ENCODE data around the gene DYNC1LI2. TPM values are rescaled to one million over a fixed set of nuclear protein-coding genes. Genes with fewer than 3 reads are reported as not detected.
"Not testable (repeated sequence)": the region's sequence is repeated elsewhere in the genome, so short reads cannot be mapped to it uniquely, and the experiment has no call there.

The DYNC1LI2 gene
- 10 to 100 TPM; 71.6 to 81.0 TPM for total RNA-seq

GRCh38 chr16:66751303-66751991, at the start of gene DYNC1LI2:
Gene DYNC1LI2, minus strand, starts transcription at chr16:66751609. Its CDS starts 18 bp downstream, at chr16:66751591.
- peaks cover 28% of the 10 kb centered on the region for H3K36me3 Mint-ChIP-seq
- peaks cover 24% of the 10 kb centered on the region for H3K27me3 Mint-ChIP-seq
- peak within 1 kb of the TSS; percentile 86 for H3K27ac Mint-ChIP-seq
- CTCF ChIA-PET, result interaction anchor here (0.6 to 6.9 kb wide), 23 partner anchors 10 to 578 kb away, joined by 3 to 50 read pairs (median 5); partner anchors contain the start of genes CMTM4, NAE1 and PDP2
- peaks cover 46% of the 10 kb centered on the region for H3K4me1 Mint-ChIP-seq
- no peaks in the 10 kb centered on the region for H3K9me3 Mint-ChIP-seq (ENCODE audit: low read depth)
- H3K4me3 Mint-ChIP-seq, result peak within 1 kb of the TSS; percentile 85
- DNase-seq, result peak; percentile 86
- ATAC-seq, result peak; percentile 87

GRCh38 chr16:66800856-66801255, 49.4 kb upstream of the DYNC1LI2 start:
- Mint-ChIP-seq H3K9me3 (ENCODE audit: low read depth) (no peaks in the 10 kb centered on the region), H3K27me3 (no peaks in the 10 kb centered on the region), H3K36me3 (peaks cover 24% of the 10 kb centered on the region), H3K4me1 (no peaks in the 10 kb centered on the region), H3K27ac (no peak overlapping the region), H3K4me3 (no peak overlapping the region)
- CTCF ChIA-PET, result no interaction called here
- DNase-seq, result no peak
- no peak for ATAC-seq

GRCh38 chr16:66798161-66798560, 46.8 kb upstream of the DYNC1LI2 start:
- CTCF ChIA-PET, result no interaction called here
- Mint-ChIP-seq H3K9me3 (ENCODE audit: low read depth) (no peaks in the 10 kb centered on the region), H3K4me1 (no peaks in the 10 kb centered on the region), H3K27ac (no peak overlapping the region), H3K36me3 (peaks cover 4% of the 10 kb centered on the region), H3K27me3 (no peaks in the 10 kb centered on the region), H3K4me3 (no peak overlapping the region)
- DNase-seq (no peak), ATAC-seq (no peak)

- CTCF ChIA-PET, ATAC-seq: not testable (repeated sequence)
Measured at GRCh38 chr16:66793984-66794383, 42.6 kb upstream of the DYNC1LI2 start.

GRCh38 chr16:66790130-66790733, 38.8 kb upstream of the DYNC1LI2 start:
- CTCF ChIA-PET, result no interaction called here
- no peak overlapping the region for H3K27ac Mint-ChIP-seq
- no peak overlapping the region for H3K4me3 Mint-ChIP-seq
- no peak for ATAC-seq
- no peaks in the 10 kb centered on the region for H3K36me3 Mint-ChIP-seq
- peaks cover 7% of the 10 kb centered on the region for H3K27me3 Mint-ChIP-seq
- H3K9me3 Mint-ChIP-seq (ENCODE audit: low read depth), result no peaks in the 10 kb centered on the region
- DNase-seq, result no peak
- H3K4me1 Mint-ChIP-seq, result no peaks in the 10 kb centered on the region

More at GRCh38 chr16:66793984-66794383, 42.6 kb upstream of the DYNC1LI2 start:
- not testable (repeated sequence) for H3K27me3 Mint-ChIP-seq; H3K36me3 Mint-ChIP-seq; H3K4me3 Mint-ChIP-seq; H3K4me1 Mint-ChIP-seq; DNase-seq; H3K9me3 Mint-ChIP-seq (ENCODE audit: low read depth); H3K27ac Mint-ChIP-seq

- Mint-ChIP-seq H3K4me1 (no peaks in the 10 kb centered on the region), H3K27ac (no peak overlapping the region), H3K27me3 (peaks cover 6% of the 10 kb centered on the region), H3K36me3 (no peaks in the 10 kb centered on the region), H3K9me3 (ENCODE audit: low read depth) (no peaks in the 10 kb centered on the region), H3K4me3 (no peak overlapping the region)
- DNase-seq (no peak), ATAC-seq (no peak)
- CTCF ChIA-PET, result no interaction called here
Measured at GRCh38 chr16:66787427-66787826, 36.0 kb upstream of the DYNC1LI2 start.

- ATAC-seq, result no peak
- Mint-ChIP-seq H3K4me1 (no peaks in the 10 kb centered on the region), H3K27ac (no peak overlapping the region), H3K4me3 (no peak overlapping the region), H3K27me3 (peaks cover 4% of the 10 kb centered on the region), H3K36me3 (no peaks in the 10 kb centered on the region), H3K9me3 (ENCODE audit: low read depth) (no peaks in the 10 kb centered on the region)
- CTCF ChIA-PET, result no interaction called here
- DNase-seq, result no peak
Measured at GRCh38 chr16:66786551-66786950, 35.1 kb upstream of the DYNC1LI2 start.

GRCh38 chr16:66776457-66776856, 25.0 kb upstream of the DYNC1LI2 start:
- no peaks in the 10 kb centered on the region for H3K4me1 Mint-ChIP-seq
- no peaks in the 10 kb centered on the region for H3K36me3 Mint-ChIP-seq
- no peak overlapping the region for H3K27ac Mint-ChIP-seq
- no peaks in the 10 kb centered on the region for H3K9me3 Mint-ChIP-seq (ENCODE audit: low read depth)
- CTCF ChIA-PET, result interaction anchor here (0.9 to 1.7 kb wide), 2 partner anchors 14 to 92 kb away, joined by 3 to 6 read pairs; no protein-coding TSS in a partner anchor
- ATAC-seq, result no peak
- no peaks in the 10 kb centered on the region for H3K27me3 Mint-ChIP-seq
- no peak overlapping the region for H3K4me3 Mint-ChIP-seq
- DNase-seq, result no peak

- H3K9me3 Mint-ChIP-seq (ENCODE audit: low read depth), result no peaks in the 10 kb centered on the region
- CTCF ChIA-PET, result interaction anchor here (0.7 kb wide), 1 partner anchor 37 kb away, joined by 3 read pairs; no protein-coding TSS in a partner anchor
- ATAC-seq (no peak), DNase-seq (no peak)
- no peaks in the 10 kb centered on the region for H3K27me3 Mint-ChIP-seq
- H3K27ac Mint-ChIP-seq, result no peak overlapping the region
- H3K36me3 Mint-ChIP-seq, result no peaks in the 10 kb centered on the region
- H3K4me1 Mint-ChIP-seq, result no peaks in the 10 kb centered on the region
- no peak overlapping the region for H3K4me3 Mint-ChIP-seq
Measured at GRCh38 chr16:66774981-66775380, 23.6 kb upstream of the DYNC1LI2 start.

GRCh38 chr16:66758086-66758485, 6.7 kb upstream of the DYNC1LI2 start:
- no peaks in the 10 kb centered on the region for H3K9me3 Mint-ChIP-seq (ENCODE audit: low read depth)
- CTCF ChIA-PET, result interaction anchor here (0.6 kb wide), 1 partner anchor 80 kb away, joined by 3 read pairs; no protein-coding TSS in a partner anchor
- ATAC-seq (no peak), DNase-seq (no peak)
- H3K4me1 Mint-ChIP-seq, result no peaks in the 10 kb centered on the region
- no peaks in the 10 kb centered on the region for H3K36me3 Mint-ChIP-seq
- no peak overlapping the region for H3K4me3 Mint-ChIP-seq
- peaks cover 26% of the 10 kb centered on the region for H3K27me3 Mint-ChIP-seq
- no peak overlapping the region for H3K27ac Mint-ChIP-seq

- Mint-ChIP-seq H3K27me3 (peaks cover 29% of the 10 kb centered on the region), H3K4me1 (peaks cover 16% of the 10 kb centered on the region), H3K4me3 (no peak overlapping the region), H3K36me3 (peaks cover 3% of the 10 kb centered on the region), H3K27ac (no peak overlapping the region), H3K9me3 (ENCODE audit: low read depth) (no peaks in the 10 kb centered on the region)
- ATAC-seq (no peak), DNase-seq (no peak)
- CTCF ChIA-PET, result interaction anchor here (0.9 to 2.1 kb wide), 6 partner anchors 15 to 164 kb away, joined by 3 to 13 read pairs (median 4); partner anchors contain the start of gene NAE1
Measured at GRCh38 chr16:66754819-66755218, 3.4 kb upstream of the DYNC1LI2 start.

- DNase-seq (no peak), ATAC-seq (no peak)
- H3K4me1 Mint-ChIP-seq, result peaks cover 22% of the 10 kb centered on the region
- H3K9me3 Mint-ChIP-seq (ENCODE audit: low read depth), result no peaks in the 10 kb centered on the region
- peaks cover 7% of the 10 kb centered on the region for H3K36me3 Mint-ChIP-seq
- no peak overlapping the region for H3K27ac Mint-ChIP-seq
- H3K27me3 Mint-ChIP-seq, result peaks cover 29% of the 10 kb centered on the region
- CTCF ChIA-PET, result interaction anchor here (0.9 to 2.1 kb wide), 6 partner anchors 15 to 164 kb away, joined by 3 to 13 read pairs (median 4); partner anchors contain the start of gene NAE1
- no peak overlapping the region for H3K4me3 Mint-ChIP-seq
Measured at GRCh38 chr16:66754211-66754610, 2.8 kb upstream of the DYNC1LI2 start.

- ATAC-seq (no peak), DNase-seq (no peak)
- Mint-ChIP-seq H3K4me3 (no peak overlapping the region), H3K27me3 (peaks cover 29% of the 10 kb centered on the region), H3K9me3 (ENCODE audit: low read depth) (no peaks in the 10 kb centered on the region), H3K4me1 (peaks cover 32% of the 10 kb centered on the region), H3K27ac (no peak overlapping the region), H3K36me3 (peaks cover 17% of the 10 kb centered on the region)
- CTCF ChIA-PET, result interaction anchor here (1.2 to 6.9 kb wide), 8 partner anchors 11 to 120 kb away, joined by 3 to 50 read pairs (median 14); partner anchors contain the start of gene NAE1
Measured at GRCh38 chr16:66752958-66753357, 1.5 kb upstream of the DYNC1LI2 start.

Measured in activated CD8-positive, alpha-beta memory T cell treated with anti-CD3 and anti-CD28 coated beads, Interleukin-2, amount 10 ng/mL, durations not matched to agents 7 days and 5 days (primary cell).